Measurements from ENCODE around the gene SGSM2.

DNA sequence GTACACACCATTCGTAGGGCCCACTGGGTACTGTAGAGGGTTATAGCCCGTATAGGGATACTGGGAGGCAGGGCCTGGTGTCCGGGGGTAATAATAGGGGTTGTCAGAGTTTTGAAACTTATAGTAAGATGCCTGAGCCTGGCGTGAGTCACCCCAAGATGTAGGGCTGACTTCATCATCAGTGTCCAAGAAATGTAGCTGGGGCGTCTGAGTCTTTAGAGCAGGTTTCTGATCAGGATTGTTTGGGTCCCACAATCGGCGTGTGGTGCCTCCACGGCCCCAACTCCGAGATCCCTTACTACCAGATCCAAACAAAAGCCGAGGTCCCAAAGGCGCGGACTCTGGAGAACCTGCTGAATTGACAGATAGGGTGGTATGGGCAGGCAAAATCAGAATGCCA is 38.2 kb upstream of the SGSM2 start:
- no peak for TF ChIP-seq POLR2A (IDR thresholded peaks at IDR 0.05)
- TF ChIP-seq, protein P1, sequence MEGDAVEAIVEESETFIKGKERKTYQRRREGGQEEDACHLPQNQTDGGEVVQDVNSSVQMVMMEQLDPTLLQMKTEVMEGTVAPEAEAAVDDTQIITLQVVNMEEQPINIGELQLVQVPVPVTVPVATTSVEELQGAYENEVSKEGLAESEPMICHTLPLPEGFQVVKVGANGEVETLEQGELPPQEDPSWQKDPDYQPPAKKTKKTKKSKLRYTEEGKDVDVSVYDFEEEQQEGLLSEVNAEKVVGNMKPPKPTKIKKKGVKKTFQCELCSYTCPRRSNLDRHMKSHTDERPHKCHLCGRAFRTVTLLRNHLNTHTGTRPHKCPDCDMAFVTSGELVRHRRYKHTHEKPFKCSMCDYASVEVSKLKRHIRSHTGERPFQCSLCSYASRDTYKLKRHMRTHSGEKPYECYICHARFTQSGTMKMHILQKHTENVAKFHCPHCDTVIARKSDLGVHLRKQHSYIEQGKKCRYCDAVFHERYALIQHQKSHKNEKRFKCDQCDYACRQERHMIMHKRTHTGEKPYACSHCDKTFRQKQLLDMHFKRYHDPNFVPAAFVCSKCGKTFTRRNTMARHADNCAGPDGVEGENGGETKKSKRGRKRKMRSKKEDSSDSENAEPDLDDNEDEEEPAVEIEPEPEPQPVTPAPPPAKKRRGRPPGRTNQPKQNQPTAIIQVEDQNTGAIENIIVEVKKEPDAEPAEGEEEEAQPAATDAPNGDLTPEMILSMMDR (IDR thresholded peaks at IDR 0.05): no peak
- no peak for TF ChIP-seq EP300 (IDR thresholded peaks at IDR 0.05)
